Measurements from ENCODE around the gene DNAJC28. TPM values are rescaled to one million over a fixed set of nuclear protein-coding genes. Genes with fewer than 3 reads are reported as not detected.

DNAJC28 gene
- total RNA-seq, 1 experiment from 2014 or later, result 2.5 TPM

DNA sequence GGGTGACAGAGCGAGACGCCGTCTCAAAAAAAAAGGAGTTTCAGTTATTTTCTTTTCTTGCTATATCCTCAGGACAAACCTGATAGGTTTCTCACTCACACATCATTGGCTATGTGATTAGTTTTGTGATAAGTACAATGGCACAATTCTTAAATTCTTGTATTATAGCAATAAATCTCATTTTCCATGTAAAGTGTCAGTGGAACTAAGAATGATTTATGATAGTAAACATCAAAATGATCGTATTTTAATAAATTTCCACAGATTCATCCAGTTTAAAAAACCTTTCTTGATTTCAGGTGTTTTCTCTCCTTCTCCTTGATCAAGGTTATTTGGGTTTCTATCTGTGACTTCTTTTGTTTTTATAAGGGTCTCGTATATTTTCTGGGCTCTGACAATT lies 3.5 kb downstream of the DNAJC28 start:
- no peaks in the 10 kb centered on the region for H3K9me3 ChIP-seq
- Mint-ChIP-seq H3K4me3 (ENCODE audit: unreplicated experiment) (no peak overlapping the region), H3K27me3 (ENCODE audit: insufficient read depth, unreplicated experiment) (no peaks in the 10 kb centered on the region), H3K4me1 (ENCODE audit: low read depth, unreplicated experiment) (no peaks in the 10 kb centered on the region), H3K36me3 (ENCODE audit: insufficient read depth, unreplicated experiment) (peaks cover 10% of the 10 kb centered on the region), H3K27ac (ENCODE audit: unreplicated experiment) (no peak overlapping the region), H3K9me3 (ENCODE audit: unreplicated experiment) (no peaks in the 10 kb centered on the region)
- no TSS peak for BruUV-seq (replicated peaks)
- no peaks in the 10 kb centered on the region for H3K27me3 ChIP-seq (replicated peaks; ENCODE audit: control insufficient read depth, insufficient read depth, low read length)
- intact Hi-C loops (cut with micrococcal nuclease; ENCODE audit: unreplicated experiment), result no loop called here
- CTCF ChIA-PET, result no interaction called here
- POLR2A ChIA-PET, result no interaction called here
- TF ChIP-seq, protein P1, sequence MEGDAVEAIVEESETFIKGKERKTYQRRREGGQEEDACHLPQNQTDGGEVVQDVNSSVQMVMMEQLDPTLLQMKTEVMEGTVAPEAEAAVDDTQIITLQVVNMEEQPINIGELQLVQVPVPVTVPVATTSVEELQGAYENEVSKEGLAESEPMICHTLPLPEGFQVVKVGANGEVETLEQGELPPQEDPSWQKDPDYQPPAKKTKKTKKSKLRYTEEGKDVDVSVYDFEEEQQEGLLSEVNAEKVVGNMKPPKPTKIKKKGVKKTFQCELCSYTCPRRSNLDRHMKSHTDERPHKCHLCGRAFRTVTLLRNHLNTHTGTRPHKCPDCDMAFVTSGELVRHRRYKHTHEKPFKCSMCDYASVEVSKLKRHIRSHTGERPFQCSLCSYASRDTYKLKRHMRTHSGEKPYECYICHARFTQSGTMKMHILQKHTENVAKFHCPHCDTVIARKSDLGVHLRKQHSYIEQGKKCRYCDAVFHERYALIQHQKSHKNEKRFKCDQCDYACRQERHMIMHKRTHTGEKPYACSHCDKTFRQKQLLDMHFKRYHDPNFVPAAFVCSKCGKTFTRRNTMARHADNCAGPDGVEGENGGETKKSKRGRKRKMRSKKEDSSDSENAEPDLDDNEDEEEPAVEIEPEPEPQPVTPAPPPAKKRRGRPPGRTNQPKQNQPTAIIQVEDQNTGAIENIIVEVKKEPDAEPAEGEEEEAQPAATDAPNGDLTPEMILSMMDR (IDR thresholded peaks at IDR 0.05; ENCODE audit: insufficient read depth in 1 of 2, low read depth in 1 of 2, low read length in 1 of 2, severe bottlenecking in 1 of 2, unreplicated experiment in 1 of 2), result no peak
- H3K36me3 ChIP-seq (ENCODE audit: control insufficient read depth, insufficient read depth, low read length), result no peaks in the 10 kb centered on the region
- no peak for DNase-seq
- no peak overlapping the region for H3K4me3 ChIP-seq (ENCODE audit: low read depth, low read length)
- H3K4me1 ChIP-seq, result no peaks in the 10 kb centered on the region

DNA sequence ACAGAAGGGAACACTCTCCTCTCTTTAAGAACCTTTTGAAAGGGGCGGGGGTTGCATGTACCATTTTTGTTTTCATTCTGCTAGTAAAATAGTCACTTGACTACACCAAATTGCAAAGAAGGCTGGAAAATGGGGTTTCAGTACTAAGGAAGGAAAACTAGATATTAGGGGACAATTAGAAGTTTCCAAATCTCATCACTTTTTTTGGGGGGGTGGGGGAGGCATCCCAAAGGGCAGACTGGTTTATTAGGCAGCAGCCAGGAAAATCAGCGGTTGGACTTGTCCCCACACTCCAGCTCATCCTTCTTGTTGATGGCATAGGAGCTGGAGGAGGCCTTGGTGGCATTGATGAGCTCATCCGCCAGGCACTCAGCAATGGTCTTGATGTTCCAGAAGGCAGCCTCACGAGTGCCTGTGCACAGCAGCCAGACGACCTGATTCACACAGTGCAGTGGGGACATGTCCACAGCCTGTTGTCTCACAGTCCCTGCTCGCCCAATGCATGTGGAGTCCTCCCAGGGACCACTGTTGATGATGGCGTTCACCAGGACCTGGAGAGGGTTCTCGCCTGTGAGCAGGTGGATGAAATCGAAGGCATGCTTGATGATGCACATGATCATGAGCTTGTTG lies 10.1 kb downstream of the DNAJC28 start:
- H3K36me3 Mint-ChIP-seq (ENCODE audit: insufficient read depth, unreplicated experiment), result no peaks in the 10 kb centered on the region
- CTCF ChIA-PET, result interaction anchor here (0.6 kb wide), 1 partner anchor 71 kb away, joined by 4 read pairs; no protein-coding TSS in a partner anchor
- H3K27me3 Mint-ChIP-seq (ENCODE audit: insufficient read depth, unreplicated experiment), result no peaks in the 10 kb centered on the region
- no peak for DNase-seq
- Histone ChIP-seq H3K9me3 (no peaks in the 10 kb centered on the region), H3K27me3 (replicated peaks; ENCODE audit: control insufficient read depth, insufficient read depth, low read length) (no peaks in the 10 kb centered on the region), H3K4me3 (ENCODE audit: low read depth, low read length) (no peak overlapping the region), H3K36me3 (ENCODE audit: control insufficient read depth, insufficient read depth, low read length) (no peaks in the 10 kb centered on the region), H3K4me1 (peaks cover 6% of the 10 kb centered on the region; the same call in 1 of the 2 replicates)
- intact Hi-C loops (cut with micrococcal nuclease; ENCODE audit: unreplicated experiment), result no loop called here
- peaks cover 4% of the 10 kb centered on the region for H3K4me1 Mint-ChIP-seq (ENCODE audit: low read depth, unreplicated experiment)
- BruUV-seq (replicated peaks), result no TSS peak
- peak overlapping the region; percentile 91 for H3K4me3 Mint-ChIP-seq (ENCODE audit: unreplicated experiment)
- POLR2A ChIA-PET, result interaction anchor here (2.5 to 3.5 kb wide), 2 partner anchors 10 to 107 kb away, joined by 17 to 43 read pairs; partner anchors contain the start of genes DNAJC28 and DONSON
- H3K9me3 Mint-ChIP-seq (ENCODE audit: unreplicated experiment), result no peaks in the 10 kb centered on the region
- no peak overlapping the region for H3K27ac Mint-ChIP-seq (ENCODE audit: unreplicated experiment)
- TF ChIP-seq, protein P1 (IDR thresholded peaks at IDR 0.05; ENCODE audit: insufficient read depth in 1 of 2, low read depth in 1 of 2, low read length in 1 of 2, severe bottlenecking in 1 of 2, unreplicated experiment in 1 of 2), result no peak

DNA sequence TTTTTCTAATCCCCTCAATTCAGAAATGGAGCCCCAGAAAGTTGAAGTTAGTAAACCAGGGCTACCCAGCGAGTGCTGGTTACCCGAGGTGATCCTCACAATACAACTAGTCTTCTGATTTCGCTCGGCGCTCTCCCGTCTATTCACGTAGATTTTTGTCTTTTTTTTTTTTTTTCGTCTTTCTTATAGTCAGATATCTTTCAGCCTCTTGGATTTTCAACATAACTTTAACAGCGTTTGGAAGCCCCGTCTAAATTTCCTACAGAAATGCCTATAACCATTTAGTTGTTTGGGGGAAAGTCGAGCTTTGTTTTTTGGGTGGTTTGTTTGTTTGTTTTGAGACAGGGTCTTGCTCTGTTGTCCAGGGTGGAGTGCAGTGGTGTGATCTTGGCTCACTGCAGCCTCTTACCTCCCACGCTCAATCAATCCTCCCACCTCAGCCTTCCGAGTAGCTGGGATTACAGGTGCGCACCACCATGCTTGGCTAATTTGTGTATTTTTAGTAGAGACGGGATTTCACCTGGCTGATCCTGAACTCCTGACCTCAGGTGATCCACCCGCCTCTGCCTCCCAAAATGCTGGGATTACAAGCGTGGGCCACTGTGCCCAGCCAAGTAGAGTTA lies 10.9 kb downstream of the DNAJC28 start:
- intact Hi-C loops (cut with micrococcal nuclease; ENCODE audit: unreplicated experiment), result no loop called here
- Mint-ChIP-seq H3K4me3 (ENCODE audit: unreplicated experiment) (peak overlapping the region; percentile 91), H3K9me3 (ENCODE audit: unreplicated experiment) (no peaks in the 10 kb centered on the region), H3K4me1 (ENCODE audit: low read depth, unreplicated experiment) (peaks cover 4% of the 10 kb centered on the region), H3K27me3 (ENCODE audit: insufficient read depth, unreplicated experiment) (no peaks in the 10 kb centered on the region), H3K36me3 (ENCODE audit: insufficient read depth, unreplicated experiment) (no peaks in the 10 kb centered on the region), H3K27ac (ENCODE audit: unreplicated experiment) (peak overlapping the region; percentile 89)
- ChIA-PET CTCF (interaction anchor here (0.5 to 1.7 kb wide), 16 partner anchors 10 to 540 kb away, joined by 3 to 27 read pairs (median 4); partner anchors contain the start of genes DNAJC28 and IFNAR1), POLR2A (interaction anchor here (0.7 to 3.5 kb wide), 11 partner anchors 11 to 593 kb away, joined by 3 to 43 read pairs (median 6); partner anchors contain the start of genes DNAJC28, DONSON, GART and IFNAR1)
- Histone ChIP-seq H3K27me3 (replicated peaks; ENCODE audit: control insufficient read depth, insufficient read depth, low read length) (no peaks in the 10 kb centered on the region), H3K4me1 (peaks cover 6% of the 10 kb centered on the region; the same call in 1 of the 2 replicates), H3K9me3 (no peaks in the 10 kb centered on the region), H3K4me3 (ENCODE audit: low read depth, low read length) (peak overlapping the region; percentile 41), H3K36me3 (ENCODE audit: control insufficient read depth, insufficient read depth, low read length) (no peaks in the 10 kb centered on the region)
- TSS peak; percentile 77 for BruUV-seq (replicated peaks)
- DNase-seq, result no peak
- TF ChIP-seq, protein P1 (IDR thresholded peaks at IDR 0.05; ENCODE audit: insufficient read depth in 1 of 2, low read depth in 1 of 2, low read length in 1 of 2, severe bottlenecking in 1 of 2, unreplicated experiment in 1 of 2), result no peak

All from Caco-2 (cell line).